ENCODE results near the gene MLXIP.

MLXIP gene

DNA sequence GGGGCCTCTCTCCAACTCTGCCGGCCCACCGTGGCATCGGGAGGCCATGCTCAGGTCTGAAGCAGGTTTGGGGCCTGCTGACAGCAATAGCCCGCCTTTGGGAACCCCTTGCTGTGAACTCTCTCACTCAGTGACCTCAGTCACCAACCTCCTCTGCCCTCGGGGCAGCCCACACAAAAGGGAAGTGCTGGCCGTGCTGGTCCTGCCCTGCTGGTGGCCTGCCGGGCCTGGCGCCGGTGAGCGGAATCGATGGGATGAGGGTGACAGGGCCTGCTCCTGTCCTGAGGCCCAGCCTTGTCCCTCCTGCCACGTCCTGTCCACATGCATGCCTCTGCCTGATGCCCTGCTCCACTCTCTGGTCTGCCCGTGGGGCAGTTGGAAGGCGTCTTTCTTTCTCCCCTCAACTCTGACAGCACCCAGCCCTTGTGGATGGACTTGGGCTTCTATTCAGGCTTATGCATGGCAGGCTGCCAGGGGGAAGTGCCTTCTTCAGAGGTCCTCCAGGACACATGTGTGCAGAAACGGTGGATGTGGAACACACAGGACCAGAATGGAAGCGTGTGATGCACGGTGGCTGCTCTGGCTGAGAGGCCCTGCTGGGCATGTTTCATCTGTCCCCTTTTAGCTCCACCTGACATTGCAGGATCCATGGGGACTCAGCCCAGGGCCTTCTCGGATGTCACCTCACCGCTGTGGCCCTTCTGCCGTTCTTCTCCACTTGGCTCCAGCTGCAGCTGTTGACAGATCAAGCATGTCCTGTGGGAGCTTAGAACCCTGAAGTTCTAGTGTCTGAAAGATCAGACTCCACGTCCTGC, 63.6 kb downstream of the MLXIP start:
- no peak for DNase-seq (ENCODE audit: low read depth in 1 of 2, low spot score in 1 of 2)

DNA sequence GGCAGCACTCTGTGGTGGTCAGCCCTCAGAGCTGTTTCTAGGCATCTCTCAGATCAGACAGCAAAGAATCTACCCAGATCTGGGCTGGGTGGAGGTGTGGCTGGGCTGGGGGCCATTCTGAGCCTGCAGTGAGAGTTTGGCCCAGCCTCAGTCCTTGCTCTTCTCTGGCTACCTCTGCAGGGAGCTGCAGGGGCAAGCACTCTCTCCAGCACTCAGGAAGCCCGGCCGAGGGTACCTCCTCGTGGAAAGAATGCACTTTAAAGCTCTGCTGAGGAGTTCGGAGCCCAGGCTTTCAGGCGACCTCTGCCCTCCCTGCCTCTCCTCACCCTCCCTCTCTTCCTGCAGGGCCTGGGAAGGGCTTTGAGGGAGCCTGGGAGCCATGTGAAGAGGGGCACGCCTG, 64.3 kb downstream of the MLXIP start:
- no peak for DNase-seq (ENCODE audit: low read depth in 1 of 2, low spot score in 1 of 2)

DNA sequence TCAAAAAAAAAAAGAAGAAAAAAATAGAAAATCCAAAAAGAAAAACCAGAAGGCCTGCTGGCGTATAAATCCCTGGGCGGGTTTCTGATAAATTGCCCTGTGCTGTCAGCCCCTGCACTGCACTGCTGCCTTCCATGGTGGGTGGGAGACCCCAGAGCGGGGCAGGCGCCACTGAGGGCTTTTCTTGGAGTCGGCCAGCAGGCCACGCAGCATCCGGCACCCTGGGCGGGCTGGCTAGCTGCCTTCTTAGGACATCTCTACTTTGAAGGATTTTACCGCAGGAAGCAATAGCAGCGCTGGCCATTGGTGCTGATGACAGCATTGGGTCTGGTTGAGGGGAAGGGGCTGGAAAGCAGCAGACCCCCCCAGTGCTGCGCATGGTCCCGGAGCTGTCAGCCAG, 66.3 kb downstream of the MLXIP start:
- no peak for DNase-seq (ENCODE audit: low read depth in 1 of 2, low spot score in 1 of 2)

DNA sequence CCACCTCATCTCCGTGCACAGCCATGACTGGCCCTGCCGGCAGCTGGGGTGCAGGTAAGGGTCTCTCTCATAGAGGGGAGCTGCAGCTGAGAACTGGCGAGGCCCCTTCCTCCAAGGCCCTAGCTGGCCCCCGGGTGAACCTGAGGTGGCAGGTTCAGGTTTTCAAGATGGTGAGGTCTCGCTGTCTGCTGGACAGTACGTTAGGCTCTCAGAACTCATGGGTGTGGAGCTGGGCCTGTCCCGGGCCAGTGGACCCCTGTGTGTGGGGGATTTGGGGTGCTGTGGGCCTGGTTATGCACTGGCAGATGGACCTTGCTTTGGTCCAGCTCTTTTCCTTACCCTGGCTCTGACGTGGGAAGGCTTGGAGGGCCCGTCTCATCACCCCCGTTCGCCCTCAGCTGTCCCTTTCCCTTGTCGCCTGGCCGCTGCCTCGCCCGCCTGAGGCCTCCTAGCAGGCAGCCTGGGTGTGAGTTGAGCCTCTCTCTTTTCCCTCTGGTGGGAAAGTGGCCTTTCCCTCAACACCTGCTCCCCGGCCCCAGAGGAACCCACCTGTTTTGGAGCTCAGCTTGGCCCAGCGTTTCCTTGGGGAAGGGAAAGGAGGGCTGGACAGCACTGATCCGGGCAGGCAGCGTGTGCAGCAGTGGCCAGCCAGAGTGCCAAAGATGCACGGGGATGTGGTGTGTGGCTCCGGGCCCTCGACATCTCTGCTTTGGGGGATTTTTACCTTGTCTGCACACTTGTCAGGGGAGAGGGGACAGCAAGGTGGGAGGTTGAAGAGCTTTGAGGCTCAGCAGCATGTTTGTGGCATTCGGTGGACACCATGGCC, 67.2 kb downstream of the MLXIP start:
- no peak for DNase-seq (ENCODE audit: low read depth in 1 of 2, low spot score in 1 of 2)

DNA sequence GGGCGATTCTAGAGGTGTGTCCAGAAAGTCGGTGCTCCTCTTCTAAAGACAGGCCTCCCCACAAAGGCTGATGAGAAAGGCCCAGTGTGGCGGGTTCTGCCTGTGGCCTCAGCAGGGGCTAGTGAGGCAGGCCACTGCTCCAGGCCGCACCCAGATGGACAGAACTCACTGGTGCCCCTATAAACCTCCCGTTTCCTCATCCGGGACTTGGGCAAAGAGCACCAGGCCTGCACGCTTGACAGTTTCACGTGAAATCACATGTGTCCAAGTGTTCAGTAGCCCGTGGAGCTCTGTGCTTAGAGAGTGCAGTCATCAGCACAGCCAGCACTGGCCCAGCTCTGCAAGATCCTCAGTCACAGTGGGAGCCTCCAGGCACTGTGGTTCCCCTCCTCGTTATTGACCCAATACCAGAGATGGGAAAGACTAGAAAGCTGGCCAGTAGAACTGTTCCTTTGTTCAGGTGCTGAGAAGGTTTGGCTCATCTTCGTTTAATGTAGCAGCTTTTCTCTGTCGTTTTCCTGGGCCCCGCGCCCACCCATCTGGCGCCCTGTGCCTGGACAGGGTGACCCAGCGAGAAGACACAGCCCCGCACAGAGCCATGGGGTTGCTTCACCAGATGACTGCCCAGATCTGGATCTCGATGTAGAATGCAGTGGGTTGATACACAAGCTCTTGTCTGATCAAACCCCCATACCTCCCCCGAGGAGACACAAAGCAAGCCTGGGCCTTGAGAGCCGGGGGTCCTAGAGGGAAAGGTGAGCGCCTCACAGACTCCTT, 69.1 kb downstream of the MLXIP start:
- no peak for DNase-seq (ENCODE audit: low read depth in 1 of 2, low spot score in 1 of 2)

DNA sequence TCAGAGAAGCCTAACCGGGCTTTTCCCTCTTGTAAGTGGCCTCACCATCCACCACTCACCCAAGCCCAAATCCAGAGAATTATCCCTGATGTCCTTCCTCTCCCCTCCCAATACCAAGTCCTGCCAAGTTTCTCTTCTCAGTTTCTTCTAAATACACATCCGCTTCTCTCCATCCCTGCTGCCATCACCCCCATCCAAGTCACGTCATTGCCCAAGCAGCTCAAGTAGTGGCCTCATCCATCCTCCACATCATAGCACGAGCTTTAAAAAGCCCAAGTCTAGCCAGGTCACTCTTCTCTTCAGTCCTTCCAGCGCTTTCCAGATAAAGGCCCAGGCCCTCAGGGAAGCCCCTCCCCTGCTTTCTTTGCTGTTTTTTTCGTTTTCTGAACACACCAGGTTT, 70.1 kb downstream of the MLXIP start:
- no peak for DNase-seq (ENCODE audit: low read depth in 1 of 2, low spot score in 1 of 2)

DNA sequence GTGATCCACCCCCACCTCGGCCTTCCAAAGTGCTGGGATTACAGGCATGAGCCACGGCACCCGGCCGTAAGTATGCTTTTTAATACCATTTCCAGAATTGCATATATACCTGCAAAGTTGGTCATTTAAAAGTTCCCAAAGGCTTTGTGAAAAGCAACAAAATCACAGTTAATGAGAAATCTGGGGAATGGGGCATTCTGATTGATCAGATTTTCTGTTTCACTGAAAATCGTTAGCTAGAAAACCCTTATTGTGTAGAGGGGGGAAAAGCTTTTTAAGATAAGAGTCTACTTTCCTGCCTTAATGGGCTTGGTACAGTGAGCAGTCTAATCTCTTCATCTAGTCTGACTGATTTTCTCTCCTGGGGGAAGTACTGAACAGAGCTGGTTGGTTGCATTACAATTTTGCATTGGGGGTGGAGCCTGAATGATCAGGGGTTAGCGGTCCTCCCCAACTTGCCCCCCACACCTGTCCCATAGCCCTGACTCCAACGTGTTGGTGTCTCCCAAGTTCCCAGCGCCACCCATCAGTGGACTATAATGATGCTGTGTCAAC, 71.6 kb downstream of the MLXIP start:
- DNase-seq (ENCODE audit: low read depth in 1 of 2, low spot score in 1 of 2): no peak

DNA sequence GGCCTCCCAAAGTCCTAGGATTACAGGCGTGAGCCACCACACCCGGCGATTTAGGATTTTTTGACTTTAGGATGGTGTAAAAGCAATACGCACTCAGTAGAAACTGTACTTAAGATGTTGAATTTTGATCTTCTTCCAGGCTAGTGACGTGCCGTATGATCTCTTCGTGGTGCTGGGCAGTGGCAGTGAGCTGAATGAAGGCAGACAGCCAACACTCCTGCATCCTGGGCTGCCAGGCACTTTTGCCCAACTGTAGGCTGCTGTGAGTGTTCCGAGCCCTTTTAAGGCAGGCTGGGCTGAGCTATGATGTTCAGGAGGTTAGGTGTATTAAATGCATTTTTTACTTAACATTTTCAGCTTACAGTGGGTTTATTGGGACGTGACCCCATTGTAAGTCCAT, 74.2 kb downstream of the MLXIP start:
- DNase-seq (ENCODE audit: low read depth in 1 of 2, low spot score in 1 of 2): no peak

DNA sequence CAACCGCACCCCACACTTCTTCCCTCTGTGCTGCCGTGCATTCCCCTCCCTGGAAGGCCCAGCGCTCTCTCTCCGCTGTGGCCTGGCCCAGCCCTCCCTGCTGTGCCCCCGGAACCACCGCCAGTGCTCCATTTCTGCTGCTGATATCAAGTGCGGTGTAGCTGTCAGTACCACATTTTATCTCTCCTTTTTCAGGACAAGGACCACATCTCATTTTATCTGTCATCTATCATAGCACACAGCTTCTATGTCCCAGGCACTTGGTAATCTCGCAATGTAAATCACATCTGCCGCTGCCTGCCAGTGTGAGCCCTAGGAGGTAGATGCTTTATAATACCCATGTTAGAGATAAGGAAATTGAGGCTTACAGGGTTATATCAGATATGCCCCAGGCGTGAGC, 77.1 kb downstream of the MLXIP start:
- no peak for DNase-seq (ENCODE audit: low read depth in 1 of 2, low spot score in 1 of 2)

DNA sequence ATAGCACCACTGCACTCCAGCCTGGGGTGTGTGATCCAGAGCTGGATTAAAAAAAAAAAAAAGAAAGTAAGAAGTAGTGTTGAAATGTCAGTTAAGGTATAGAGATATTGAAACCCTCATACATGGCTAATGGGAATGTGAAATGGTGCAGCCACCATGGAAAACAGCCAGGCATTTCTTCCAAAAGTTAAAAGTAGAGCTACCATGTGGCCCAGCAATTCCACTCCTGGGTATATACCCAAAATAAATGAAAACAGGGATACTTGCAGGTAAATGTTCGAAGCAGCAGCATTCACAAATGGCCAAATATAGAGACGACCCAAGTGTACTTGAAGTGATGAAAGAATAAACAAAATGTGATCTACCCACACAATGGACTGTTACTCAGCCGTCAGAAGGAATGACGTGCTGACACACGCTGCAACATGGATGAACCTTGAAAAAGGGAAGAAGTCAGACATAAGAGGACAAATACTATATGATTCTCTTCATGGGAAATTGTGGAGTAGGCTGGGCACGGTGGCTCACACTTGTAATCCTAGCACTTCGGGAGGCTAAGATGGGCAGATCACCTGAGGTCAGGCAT, 80.2 kb downstream of the MLXIP start:
- DNase-seq (ENCODE audit: low read depth in 1 of 2, low spot score in 1 of 2): no peak

DNA sequence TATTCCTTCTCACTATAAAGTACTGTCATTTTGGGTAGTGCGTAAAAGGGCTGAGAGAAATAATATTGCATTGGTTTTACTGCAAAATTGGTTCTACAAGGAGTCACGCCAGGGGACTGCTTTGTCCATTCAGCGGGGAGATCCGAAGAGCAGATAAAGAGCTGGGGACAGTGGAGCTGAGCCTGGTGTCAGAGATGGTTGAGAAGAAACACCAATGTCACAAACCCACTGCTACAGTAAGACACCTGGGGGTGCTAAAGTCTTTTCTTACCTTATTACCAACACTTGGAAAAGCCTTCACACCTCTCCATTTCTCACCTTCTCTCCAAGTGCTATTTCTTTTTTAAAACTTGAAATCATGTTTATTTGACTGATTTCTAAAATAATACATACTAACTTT, 81.3 kb downstream of the MLXIP start:
- no peak for DNase-seq (ENCODE audit: low read depth in 1 of 2, low spot score in 1 of 2)

DNA sequence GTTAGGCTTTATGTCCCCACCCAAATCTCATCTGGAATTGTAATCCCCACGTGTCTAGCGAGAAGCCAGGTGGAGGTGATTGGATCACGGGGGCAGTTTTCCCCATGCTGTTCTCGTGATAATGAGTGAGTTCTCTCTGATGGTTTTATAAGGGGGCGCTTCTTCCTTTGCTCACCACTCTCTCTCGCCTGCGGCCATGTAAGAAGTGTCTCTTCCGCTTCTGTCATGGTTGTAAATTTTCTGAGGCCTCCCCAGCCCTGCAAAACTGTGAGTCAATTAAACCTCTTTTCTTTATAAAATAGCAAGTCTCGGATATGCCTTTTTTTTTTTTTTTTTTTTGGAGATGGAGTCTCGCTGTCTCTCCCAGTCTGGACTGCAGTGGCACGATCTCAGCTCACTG, 82.2 kb downstream of the MLXIP start:
- no peak for DNase-seq (ENCODE audit: low read depth in 1 of 2, low spot score in 1 of 2)

DNA sequence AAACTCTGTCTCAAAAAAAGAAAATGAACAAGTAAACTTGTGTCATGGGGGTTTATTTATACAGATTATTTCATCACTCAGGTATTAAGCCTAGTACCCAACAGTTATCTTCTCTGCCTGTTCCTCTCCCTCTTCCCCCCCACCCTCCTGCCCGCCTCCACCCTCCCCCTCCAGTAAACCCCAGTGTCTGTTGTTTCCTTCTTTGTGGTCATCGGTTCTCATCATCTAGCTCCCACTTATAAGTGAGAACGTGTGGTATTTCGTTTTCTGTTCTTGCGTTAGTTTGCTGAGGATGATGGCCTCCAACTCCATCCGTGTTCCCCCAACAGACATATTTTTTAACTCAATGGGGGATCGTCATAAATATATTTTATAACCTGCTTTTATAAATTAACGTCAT, 83.1 kb downstream of the MLXIP start:
- DNase-seq (ENCODE audit: low read depth in 1 of 2, low spot score in 1 of 2): no peak

DNA sequence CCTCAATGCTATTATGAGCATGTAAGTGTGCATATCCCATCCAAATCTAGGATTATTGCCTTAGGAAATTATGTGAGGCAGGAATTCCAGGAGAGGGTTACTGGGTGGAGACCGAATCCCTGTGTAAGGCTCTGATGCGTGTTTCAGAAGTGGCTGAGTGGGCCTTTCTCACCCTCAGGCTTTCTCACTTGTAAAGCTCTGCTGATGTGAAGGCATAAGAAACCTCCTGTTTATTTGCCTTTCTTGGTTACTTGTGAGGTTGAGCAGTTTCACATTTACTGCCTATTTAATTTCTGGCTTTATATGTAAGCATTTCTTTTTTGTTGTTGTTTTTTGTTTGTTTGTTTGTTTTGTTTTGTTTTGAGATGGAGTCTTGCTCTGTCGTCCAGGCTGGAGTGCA, 84.4 kb downstream of the MLXIP start:
- no peak for DNase-seq (ENCODE audit: low read depth in 1 of 2, low spot score in 1 of 2)

DNA sequence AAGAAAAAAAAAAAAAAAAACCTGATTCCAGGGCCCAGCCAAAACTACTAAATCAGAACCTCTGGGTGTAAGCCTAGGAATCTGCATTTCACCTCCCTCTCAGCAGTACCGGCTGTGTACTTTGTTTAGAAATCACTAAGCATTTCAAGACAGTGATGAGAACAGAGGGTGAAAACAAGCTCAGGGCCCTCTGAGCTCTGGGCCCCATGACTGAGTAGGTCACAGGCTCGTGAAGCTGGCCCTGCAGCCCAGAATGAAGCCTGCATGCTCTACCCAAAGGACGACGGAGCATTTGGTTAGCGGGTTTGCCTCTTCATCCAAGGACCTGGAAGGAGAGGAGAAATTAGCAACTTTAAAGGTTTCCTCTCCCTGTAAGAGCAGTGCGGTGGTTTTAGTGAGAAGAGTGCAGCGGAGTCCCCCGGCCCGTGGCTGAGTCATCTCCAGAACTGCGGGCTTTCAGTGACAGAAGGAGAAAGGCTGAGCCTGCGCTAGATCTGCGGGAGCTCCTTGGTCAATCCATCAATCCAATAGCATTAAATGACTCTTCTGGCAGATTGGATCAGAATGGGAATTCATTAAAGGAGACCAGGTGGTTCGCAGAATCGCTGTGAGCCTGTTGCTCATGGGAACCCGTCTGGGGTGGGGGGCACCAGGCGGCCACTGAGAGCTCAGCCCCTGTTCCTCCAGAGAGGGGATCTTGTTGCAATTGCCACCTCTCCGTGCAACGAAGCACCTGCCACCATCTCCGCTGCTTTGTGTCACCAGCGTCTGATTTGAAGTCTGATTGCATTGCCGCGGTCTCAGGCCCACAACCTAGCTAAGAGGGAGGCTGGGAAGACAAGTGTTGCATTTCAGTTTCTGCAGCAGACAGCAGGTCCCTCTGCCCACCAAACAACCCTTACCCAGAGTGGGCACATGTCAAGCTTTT, 88.1 kb downstream of the MLXIP start:
- no peak for DNase-seq (ENCODE audit: low read depth in 1 of 2, low spot score in 1 of 2)

DNA sequence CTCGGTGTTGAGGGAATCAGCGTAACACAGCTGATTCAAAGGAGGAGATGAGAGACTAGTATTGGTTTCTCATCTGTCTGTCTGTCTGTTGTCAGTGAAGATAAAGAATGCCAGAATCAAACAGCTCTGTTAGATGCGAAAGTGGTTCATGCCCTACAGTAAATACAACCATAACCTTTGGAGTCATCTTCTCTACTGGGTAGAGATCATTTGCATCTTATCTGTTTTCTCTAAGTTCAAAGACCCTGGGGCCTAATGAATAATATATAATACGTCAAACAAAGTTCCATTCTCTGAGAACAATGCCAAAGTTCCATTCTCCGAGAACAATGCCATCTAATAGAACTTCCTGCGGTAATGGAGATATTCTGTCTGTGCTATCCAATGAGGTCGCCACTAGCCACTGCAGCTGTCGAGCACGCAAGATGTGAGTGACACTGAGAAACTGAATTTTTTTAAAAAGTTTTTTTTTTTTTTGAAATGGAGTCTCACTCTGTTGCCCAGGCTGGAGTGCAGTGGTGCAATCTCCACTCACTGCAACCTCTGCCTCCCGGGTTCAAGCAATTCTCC, 88.9 kb downstream of the MLXIP start:
- no peak for DNase-seq (ENCODE audit: low read depth in 1 of 2, low spot score in 1 of 2)

DNA sequence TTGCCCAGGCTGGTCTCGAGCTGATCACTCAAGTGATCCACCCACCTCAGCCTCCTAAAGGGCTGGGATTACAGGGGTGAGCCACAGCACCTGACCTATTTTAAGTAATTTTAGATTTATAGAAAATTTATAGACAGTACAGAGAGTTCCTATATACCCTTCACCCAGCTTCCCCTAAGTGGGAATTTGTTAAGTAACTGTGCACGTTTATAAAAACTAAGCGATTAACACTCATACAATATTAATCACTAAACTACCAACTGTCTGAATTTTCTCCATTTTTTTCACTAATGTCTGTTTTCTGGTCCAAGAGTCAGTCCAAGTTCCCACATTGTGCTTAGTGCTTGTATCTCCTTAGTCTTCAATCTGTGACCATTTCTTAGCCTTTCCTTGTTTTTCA, 89.9 kb downstream of the MLXIP start:
- DNase-seq (ENCODE audit: low read depth in 1 of 2, low spot score in 1 of 2): no peak

DNA sequence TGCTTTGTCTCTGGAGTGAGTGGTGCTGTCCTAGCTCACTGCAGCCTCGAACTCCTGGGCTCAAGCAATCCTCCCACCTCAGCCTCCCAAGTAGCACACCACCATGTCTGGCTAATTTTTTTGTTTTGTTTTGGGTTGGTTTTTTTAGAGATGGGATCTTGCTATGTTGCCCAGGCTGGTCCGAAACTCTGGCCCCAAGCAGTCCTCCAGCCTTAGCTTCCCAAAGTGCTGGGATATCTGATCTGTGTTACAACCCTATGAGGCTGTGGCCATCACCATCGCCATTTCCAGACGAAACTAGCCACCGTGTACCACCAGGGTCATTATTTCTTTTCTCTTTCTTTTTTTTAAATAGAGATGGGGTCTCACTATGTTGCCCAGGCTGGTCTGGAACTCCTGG, 92.8 kb downstream of the MLXIP start:
- no peak for DNase-seq (ENCODE audit: low read depth in 1 of 2, low spot score in 1 of 2)

DNA sequence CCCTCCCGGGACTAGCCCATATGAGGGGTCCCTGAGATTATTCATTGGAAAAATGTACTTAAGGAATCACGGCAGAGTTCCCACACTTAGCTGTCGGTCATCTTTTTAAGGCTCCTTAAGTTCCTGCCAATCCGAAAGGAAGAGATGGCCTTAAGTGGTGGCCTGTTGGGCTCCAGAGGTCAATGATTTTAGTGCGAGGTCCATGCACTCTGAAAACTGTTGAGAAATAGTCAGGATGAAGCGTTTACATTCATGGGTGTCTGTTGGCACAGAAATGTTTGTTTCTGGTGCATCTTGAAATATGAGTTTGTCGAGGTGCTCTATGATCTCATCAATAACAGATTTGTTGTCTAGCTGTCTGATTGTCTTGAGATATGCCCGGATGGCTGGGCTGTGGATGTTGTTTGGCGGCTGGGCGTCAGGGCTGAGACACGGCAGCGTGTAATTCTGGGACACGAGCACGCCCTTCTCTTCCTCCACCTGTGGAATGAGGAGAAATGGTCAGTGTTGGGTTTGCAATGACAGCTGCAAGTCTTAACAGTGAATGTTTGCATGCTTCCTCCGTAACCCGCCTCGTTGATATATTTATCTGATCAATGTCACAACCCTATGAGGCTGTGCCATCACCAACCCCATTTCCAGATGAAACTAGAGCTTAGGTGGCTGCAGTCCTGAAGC, 93.8 kb downstream of the MLXIP start:
- no peak for DNase-seq (ENCODE audit: low read depth in 1 of 2, low spot score in 1 of 2)
